ENCODE data around the gene IPCEF1.

IPCEF1 gene

GRCh38 chr6:154356690-154357089 is at the start of gene IPCEF1:
TSS of gene IPCEF1 (minus strand) at chr6:154356803. CDS start at chr6:154265947, 90,856 bp downstream.
- Histone ChIP-seq H3K4me3 (ENCODE audit: low read depth, low read length) (no peak within 1 kb of the TSS), H3K36me3 (no peaks in the 10 kb centered on the region), H3K27me3 (ENCODE audit: insufficient read depth, low read depth, severe bottlenecking) (no peaks in the 10 kb centered on the region), H3K9me3 (ENCODE audit: severe bottlenecking) (no peaks in the 10 kb centered on the region), H3K27ac (no peak within 1 kb of the TSS)
- no peak for TF ChIP-seq CTCF (IDR thresholded peaks at IDR 0.05; ENCODE audit: low read depth, low read length)
- no peak for DNase-seq

DNA sequence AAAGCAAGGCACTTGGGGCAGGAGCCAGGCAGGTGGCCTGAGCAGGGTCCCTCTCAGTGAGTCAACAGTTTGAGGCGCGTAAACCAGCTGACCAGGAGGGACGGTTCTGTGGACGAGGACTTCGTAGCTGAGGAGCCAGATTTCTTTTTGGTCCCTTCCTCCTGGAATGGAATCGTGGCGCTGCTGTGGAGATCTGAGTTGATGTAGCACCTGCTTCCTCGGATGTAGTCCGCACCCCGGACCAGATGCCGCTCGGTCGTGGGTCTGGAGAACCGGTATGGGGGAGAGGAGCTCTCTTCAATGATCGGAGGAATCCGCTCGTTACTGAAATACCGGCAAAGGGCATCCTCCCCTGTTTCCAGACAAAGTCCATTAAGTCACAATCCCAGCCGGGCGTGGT is 49.7 kb upstream of the IPCEF1 start:
- H3K27me3 ChIP-seq (ENCODE audit: insufficient read depth, low read depth, severe bottlenecking): no peaks in the 10 kb centered on the region
- no peak for TF ChIP-seq CTCF (IDR thresholded peaks at IDR 0.05; ENCODE audit: low read depth, low read length)
- no peaks in the 10 kb centered on the region for H3K9me3 ChIP-seq (ENCODE audit: severe bottlenecking)
- no peaks in the 10 kb centered on the region for H3K36me3 ChIP-seq
- H3K27ac ChIP-seq: no peak overlapping the region
- H3K4me3 ChIP-seq (ENCODE audit: low read depth, low read length): no peak overlapping the region
- DNase-seq: no peak

DNA sequence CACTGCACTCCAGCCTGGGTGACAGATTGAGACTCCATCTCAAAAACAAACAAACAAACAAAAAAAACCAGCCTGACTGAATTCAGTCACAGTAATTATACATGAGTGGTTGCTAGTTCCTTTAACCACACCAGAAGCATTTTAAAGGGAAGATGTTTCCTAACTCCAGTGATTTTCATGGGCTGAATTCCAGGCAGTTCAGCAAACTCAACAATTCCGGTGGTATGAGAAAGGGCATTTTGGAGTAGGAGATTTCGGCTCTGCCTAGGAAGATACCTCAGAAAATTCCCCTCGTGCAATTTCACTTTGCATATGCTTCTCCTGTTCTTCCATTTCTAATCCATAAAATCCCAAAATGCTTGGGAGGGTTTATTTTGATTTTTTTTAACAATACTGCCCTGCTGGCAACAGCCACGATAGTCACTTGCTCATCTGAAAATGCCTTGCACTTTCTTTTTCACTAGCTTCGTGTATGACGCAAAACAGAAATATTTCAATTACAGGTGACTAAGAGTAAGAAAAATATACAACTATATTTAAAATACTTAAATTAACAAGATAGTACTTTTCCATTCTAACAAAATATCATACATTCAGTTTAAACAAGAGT is 48.3 kb upstream of the IPCEF1 start:
- TF ChIP-seq CTCF (IDR thresholded peaks at IDR 0.05; ENCODE audit: low read depth, low read length): no peak
- no peak for DNase-seq
- H3K9me3 ChIP-seq (ENCODE audit: severe bottlenecking): no peaks in the 10 kb centered on the region
- no peaks in the 10 kb centered on the region for H3K36me3 ChIP-seq
- H3K4me3 ChIP-seq (ENCODE audit: low read depth, low read length): no peak overlapping the region
- H3K27me3 ChIP-seq (ENCODE audit: insufficient read depth, low read depth, severe bottlenecking): no peaks in the 10 kb centered on the region
- H3K27ac ChIP-seq: no peak overlapping the region

- Histone ChIP-seq H3K27me3 (ENCODE audit: insufficient read depth, low read depth, severe bottlenecking) (no peaks in the 10 kb centered on the region), H3K27ac (no peak overlapping the region), H3K36me3 (no peaks in the 10 kb centered on the region), H3K4me3 (ENCODE audit: low read depth, low read length) (no peak overlapping the region), H3K9me3 (ENCODE audit: severe bottlenecking) (no peaks in the 10 kb centered on the region)
- no peak for TF ChIP-seq CTCF (IDR thresholded peaks at IDR 0.05; ENCODE audit: low read depth, low read length)
- no peak for DNase-seq
These were observed 47.2 kb upstream of the IPCEF1 start for GRCh38 chr6:154403788-154404187.

DNA sequence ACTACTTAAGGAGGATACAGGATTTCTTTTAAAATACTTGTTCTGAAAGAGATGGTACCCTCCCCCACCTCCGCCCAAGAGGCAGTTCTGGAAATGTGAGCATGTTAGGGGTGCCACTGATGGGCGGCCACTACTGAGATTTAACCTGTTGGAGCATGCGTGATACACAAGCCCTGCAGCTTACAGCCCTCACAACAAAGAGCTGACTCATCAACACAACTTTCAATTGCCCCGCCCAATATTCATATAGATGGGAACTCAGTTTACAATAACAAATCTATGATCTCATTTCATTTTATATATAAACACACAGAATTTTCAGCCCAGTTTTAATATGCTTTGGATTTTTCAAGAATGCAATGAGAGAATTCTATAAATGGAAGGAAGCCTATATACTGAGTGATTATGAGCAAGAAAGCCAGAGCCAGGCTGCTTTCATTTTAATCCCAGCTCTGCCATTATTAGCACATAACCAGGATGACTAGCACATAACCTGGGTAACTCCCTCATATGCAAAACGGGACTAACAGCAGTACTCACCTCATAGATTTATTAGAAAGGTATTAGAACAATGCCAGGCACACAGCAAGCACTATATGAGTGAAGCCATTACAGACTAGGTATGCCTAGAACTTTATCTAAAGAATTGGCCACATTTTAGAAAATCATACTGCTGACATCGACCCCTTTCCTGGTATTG is 45.6 kb upstream of the IPCEF1 start:
- Histone ChIP-seq H3K36me3 (no peaks in the 10 kb centered on the region), H3K9me3 (ENCODE audit: severe bottlenecking) (no peaks in the 10 kb centered on the region), H3K27ac (no peak overlapping the region), H3K4me3 (ENCODE audit: low read depth, low read length) (no peak overlapping the region), H3K27me3 (ENCODE audit: insufficient read depth, low read depth, severe bottlenecking) (no peaks in the 10 kb centered on the region)
- DNase-seq: no peak
- TF ChIP-seq CTCF (IDR thresholded peaks at IDR 0.05; ENCODE audit: low read depth, low read length): no peak
